GM12875 (cell line): Measurements from ENCODE around the gene LHFPL3.

ENCODE experiments used
- H3K4me3 ChIP-seq: one replicate; pipeline ENCODE4 v1.5.1; 2011; ENCODE audit warnings: low read depth, low read length, control low read depth
- CTCF ChIP-seq: IDR thresholded peaks from 2 replicates; pipeline ENCODE4 v1.5.1; 2011; ENCODE audit warnings: low read depth, mild to moderate bottlenecking, control low read depth, inconsistent platforms, low read length, moderate library complexity, borderline replicate concordance; ENCODE audit not compliant: insufficient read depth

The LHFPL3 gene

GRCh38 chr7:104955276-104955675 is 626.9 kb downstream of the LHFPL3 start:
- TF ChIP-seq CTCF: no peak
- H3K4me3 ChIP-seq: no peak overlapping the region
